Stimulated activated CD8-positive, alpha-beta memory T cell treated with anti-CD3 and anti-CD28 coated beads, Interleukin-12 subunit alpha, Interleukin-12 subunit beta, amount 100 ng/mL, for 1 hour (primary cell): ENCODE measurements around the gene PIP5KL1.

Experiments
- DNase-seq: peaks from one replicate; pipeline ENCODE4 v3.0.0-alpha.2; 2020; ENCODE audit warnings: low read depth

The PIP5KL1 gene

GRCh38 chr9:127947841-127948710 lies 17.5 kb upstream of the PIP5KL1 start:
- DNase-seq, result no peak

DNA sequence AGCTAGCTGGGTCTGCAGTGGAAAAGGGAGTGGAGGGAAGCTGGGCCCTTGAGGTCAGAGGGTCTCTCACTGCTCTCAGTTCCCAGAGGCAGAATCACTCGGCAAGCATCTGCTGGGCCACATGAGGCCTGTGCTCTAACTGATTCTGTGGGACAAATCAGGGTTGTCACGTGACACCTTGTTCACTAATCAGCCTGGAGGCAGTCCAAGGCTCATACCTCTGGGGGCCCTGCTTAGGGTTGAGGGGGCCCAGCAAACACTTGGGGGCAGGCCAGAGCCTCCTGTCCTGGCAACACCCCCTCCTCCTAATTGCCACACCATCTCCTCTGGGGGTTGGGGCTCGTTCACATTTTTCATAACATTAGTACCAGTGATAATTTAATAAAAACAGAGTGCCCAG lies 16.2 kb upstream of the PIP5KL1 start:
- DNase-seq, result no peak

- DNase-seq, result no peak
These were observed 15.4 kb upstream of the PIP5KL1 start for GRCh38 chr9:127945942-127946341.

GRCh38 chr9:127945338-127945737 lies 14.8 kb upstream of the PIP5KL1 start:
- DNase-seq, result no peak

GRCh38 chr9:127944586-127945218 lies 14.1 kb upstream of the PIP5KL1 start:
- no peak for DNase-seq

DNA sequence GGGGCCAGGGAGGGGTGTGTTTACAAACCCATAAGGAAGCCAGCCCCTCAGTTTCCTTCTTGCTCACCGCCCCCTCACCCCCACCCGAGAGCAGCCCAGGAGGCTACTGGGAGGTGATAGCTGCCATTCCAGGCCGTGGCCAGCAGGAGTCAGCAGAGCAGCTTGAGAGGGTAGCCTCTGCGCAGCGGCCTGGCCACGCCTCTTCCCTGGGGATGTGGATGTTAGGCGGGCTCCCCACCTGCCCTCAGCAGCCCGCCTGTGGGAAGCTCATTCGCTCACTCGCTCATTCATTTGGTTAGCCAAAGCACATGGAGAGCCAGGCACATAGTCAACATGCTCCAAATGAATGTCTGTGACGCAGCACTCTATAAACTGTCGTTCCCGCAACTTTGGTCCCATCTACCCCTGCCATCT lies 13.2 kb upstream of the PIP5KL1 start:
- DNase-seq, result peak; percentile 56

GRCh38 chr9:127943011-127943662 lies 12.6 kb upstream of the PIP5KL1 start:
- no peak for DNase-seq

- no peak for DNase-seq
These were observed 11.8 kb upstream of the PIP5KL1 start for GRCh38 chr9:127942216-127943010.

DNA sequence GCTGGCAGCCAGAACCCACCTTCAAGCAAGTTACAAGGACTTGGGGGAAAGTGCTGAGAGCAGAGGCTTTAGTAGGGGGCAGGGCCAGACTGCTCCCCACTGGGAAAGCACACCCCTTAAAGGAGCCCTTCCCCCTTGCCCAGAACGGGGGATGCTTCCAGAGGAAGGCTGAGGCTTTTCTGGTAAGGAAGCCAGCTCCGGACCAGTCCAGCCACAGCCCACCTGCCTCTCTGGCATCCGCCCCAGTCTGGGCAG lies 11.3 kb upstream of the PIP5KL1 start:
- no peak for DNase-seq

DNA sequence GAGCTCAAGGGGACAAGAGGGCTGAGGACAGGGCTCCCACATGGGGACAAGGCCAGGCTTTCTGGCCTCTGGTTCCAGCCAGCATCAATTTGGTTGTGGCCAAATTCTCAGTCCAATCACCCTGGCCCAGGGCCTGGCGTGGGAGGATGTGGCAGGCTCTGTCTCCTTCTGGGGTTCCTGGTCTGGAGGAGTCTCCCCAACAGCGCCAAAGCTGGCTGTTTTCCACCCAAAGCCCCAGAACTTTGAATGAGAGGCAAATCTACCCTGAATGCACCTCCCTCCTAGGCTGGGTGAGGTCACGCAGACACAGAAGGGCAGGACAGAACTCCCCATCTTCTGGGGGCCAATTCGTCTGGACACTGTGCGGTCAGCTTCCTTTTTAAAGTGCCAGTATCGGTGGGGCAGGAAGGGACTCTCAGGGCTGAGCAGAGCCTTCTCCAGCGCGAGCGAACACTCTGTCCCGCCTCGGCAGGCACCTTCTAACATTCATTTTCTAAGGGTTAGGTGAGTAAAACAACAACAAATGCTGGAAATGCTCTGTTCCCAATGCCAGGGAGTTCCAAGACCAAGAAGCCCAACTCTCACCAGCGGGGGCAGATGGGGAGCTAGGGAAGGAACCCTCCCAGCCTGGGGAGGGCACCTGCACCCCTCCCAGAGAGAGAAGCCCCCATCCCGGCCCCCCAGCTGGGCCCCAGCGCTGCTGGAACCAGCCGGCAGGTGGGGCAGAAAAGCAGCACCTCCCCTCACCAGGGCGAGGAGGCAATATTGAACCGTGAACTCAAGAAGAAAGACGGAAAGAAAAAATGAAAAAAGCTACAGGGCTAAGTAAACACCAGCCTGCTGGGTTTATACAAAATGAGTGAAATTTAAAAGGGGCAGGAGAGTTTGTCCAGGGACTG lies 10.7 kb upstream of the PIP5KL1 start:
- no peak for DNase-seq

- DNase-seq, result no peak
These were observed 10.0 kb upstream of the PIP5KL1 start for GRCh38 chr9:127940593-127940992.

DNA sequence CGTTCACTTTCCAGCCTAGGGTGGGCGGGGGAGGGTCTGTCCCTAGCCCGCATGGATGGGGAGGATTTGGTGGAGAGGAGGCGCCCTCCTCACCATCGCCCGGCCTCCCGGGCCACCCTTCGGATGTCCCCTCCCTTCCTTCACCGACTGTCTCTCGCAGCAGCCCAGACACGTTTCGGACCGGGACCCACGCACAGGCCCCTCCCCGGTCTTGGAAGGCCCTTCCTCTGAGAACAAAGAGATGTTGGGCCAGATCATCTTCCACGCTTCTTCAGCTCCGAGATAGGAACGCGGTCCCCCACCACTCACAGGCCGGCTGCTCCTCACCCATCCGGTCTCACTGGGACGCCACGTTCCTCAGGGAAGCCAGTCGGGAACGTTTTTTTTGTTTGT lies 7.7 kb upstream of the PIP5KL1 start:
- DNase-seq, result no peak

GRCh38 chr9:127937388-127938297 lies 7.1 kb upstream of the PIP5KL1 start, which contains the start of gene DPM2:
Gene DPM2 (minus strand): TSS chr9:127937854. CDS start chr9:127937820, 34 bp downstream.
- peak; percentile 75 for DNase-seq

DNA sequence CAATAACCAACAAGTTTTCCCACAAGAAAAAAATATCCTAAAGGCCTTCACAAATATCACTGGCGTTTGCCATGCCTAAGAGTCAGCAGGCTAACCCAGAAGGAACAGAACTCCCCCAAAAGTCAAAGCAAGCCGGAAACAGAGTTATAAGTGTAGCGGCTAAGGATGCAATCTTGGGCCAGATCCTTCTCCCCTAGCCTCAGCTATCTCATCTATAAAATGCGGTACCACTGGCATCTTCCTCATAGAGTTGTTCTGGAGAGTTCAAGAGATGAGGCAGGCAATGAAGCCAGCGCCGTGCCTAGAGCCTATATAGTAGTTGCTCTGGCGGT lies 6.4 kb upstream of the PIP5KL1 start:
- DNase-seq, result no peak

DNA sequence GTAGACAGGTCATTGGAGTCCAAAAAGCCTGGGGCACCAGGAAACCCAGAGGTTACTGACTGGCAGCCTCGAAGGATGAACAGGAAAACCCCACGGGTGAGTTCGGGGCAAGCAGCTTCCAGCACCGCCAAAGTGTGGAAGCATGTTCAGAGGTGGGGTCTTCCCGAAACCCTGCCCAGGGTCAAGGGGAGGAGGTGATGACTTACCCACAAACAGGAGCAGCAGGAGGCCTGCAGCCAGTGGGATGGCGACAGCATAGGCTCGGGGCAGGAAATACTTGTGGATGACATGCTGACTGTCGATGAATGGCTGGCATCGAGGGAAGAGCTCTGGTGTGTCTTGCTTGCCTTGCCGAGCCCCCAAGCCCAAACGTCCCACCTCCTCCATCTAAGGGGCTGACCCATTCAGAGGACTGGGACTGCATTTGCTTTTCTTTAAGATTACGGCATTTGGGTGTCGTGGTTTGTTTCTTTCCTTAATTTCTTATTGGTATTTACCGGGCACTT lies 5.8 kb upstream of the PIP5KL1 start:
- DNase-seq, result no peak

- DNase-seq, result no peak
These were observed 5.2 kb upstream of the PIP5KL1 start for GRCh38 chr9:127935765-127936221.

- no peak for DNase-seq
These were observed 4.4 kb upstream of the PIP5KL1 start for GRCh38 chr9:127934986-127935385.

DNA sequence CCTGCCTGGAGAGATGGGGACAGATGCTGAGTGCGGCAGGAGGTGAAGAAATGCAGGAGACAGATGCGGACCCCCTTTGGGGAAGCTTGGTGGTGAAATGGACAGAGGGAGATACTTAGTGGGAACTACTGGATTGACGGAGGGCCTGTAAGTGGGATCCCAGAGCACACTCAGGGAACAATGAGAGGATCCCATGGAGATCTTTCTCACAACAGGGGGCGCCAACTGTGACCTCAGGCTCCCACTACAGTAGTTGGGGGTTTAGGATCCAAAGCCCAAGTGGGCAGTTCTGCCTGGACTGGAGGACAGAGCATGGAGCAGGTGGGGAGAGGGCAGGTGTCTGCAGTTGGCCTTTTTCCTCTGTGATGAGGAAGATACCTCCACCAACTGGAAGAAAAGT lies 3.7 kb upstream of the PIP5KL1 start:
- DNase-seq, result no peak

DNA sequence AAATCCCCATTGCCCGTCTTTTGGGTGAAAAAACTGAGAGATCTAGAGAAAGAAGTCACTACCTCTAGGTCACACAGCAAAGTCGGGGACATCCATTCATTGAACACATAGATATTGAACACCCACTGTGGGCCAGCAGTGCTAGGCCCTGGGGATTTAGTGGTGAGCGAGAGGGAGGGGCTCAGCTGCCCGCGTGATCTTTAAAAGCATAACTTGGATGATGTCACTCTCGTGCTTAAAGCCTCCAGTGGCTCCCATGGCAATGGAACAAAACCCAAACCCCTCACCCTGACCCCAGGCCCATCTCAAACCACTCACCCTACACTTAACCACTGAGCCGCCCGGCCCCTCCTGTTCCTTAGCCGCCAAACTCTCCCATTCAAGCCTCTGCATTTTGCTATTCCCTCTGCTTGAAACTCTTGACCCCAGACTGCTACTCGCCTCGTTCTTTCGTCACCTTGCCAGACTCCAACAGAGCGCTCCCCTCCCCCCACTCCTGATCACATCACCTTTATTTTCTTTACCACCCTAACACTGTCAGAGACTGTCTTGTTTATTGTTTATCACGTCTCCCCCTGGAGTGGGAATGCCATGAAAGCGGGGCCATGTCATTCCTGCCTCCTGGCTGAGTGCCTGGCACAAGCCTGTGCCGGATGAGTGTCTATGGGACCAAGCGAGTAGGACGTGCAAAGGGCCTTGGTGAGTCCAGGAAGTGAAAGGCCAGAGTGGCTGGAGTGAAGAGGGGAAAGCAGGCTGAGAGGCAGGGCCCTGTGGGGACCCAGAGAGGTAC lies 710 bp upstream of the PIP5KL1 start:
- DNase-seq, result no peak
